Thyroid gland (tissue), 4 donors: ENCODE results near the gene CTSE.

Source experiments
- CTCF ChIP-seq, 6 experiments: fragments of 200-600 bp in 3 of 6; fragments of 450-650 bp in 3 of 6; sonication (generic) in 3 of 6; IDR thresholded peaks; one replicate each; pipeline ENCODE4 v1.5.1; 2016 to 2019; ENCODE audit warnings: antibody characterized with exemption in 6 of 6, mild to moderate bottlenecking in 2 of 6, inconsistent platforms in 1 of 6, moderate library complexity in 1 of 6
- POLR2A ChIP-seq, 2 donors: fragments of 450-650 bp; IDR thresholded peaks; one replicate each; pipeline ENCODE4 v1.6.1; 2017; ENCODE audit warnings: antibody characterized with exemption in 2 of 2, mild to moderate bottlenecking in 2 of 2, moderate library complexity in 1 of 2

DNA sequence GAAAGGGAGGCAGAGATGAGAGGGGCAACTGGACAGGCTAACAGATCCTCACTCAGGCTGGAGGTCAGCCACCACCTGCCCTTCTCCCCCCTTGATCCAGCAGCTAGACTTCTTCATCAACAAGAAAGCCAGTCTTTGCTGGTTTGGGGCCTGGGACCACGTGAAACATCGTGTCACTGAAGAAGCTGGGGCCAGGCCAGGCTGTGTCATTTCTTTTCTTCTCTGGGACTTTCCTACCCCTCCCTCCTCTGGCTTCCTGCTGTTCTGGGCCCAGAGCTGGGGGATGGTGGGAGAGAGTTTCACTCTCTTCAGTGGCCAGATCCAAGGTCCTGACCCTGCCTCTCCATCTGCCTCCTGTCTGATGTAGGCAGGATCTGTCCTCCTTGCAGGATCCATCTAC lies 62.3 kb downstream of the CTSE start:
- TF ChIP-seq CTCF (IDR thresholded peaks at IDR 0.05) (no peak), POLR2A (IDR thresholded peaks at IDR 0.05) (no peak)
